Upper lobe of left lung (tissue), 6 donors: Measurements from ENCODE around the gene USP34. TPM values are rescaled to one million over a fixed set of nuclear protein-coding genes. Genes with fewer than 3 reads are reported as not detected.

Experiments
- ATAC-seq, 2 donors: fragments of 200-7000 bp; cut with Tn5 transposase; one replicate each; pipeline ENCODE4 v1.9.1; 2022; ENCODE audit warnings: mild to moderate bottlenecking in 2 of 2, moderate library complexity in 2 of 2; ENCODE audit not compliant: low FRiP score in 2 of 2
- DNase-seq, 2 donors: peaks; one replicate each; pipeline ENCODE4 v3.0.0-alpha.2; 2019 to 2020
- H3K27ac ChIP-seq, 4 donors: fragments of 200-600 bp; sonication (generic); one replicate each; pipeline ENCODE4 v1.5.1; 2016 to 2019
- H3K27me3 ChIP-seq, 4 donors: fragments of 200-600 bp; sonication (generic); one replicate each; pipeline ENCODE4 v1.5.1; 2017 to 2019
- H3K36me3 ChIP-seq, 4 donors: fragments of 200-600 bp; sonication (generic); one replicate each; pipeline ENCODE4 v1.5.1; 2016 to 2019
- H3K4me1 ChIP-seq, 4 donors: fragments of 200-600 bp; sonication (generic); one replicate each; pipeline ENCODE4 v1.5.1; 2018 to 2019
- H3K4me3 ChIP-seq, 4 donors: fragments of 200-600 bp; sonication (generic); one replicate each; pipeline ENCODE4 v1.5.1; 2017 to 2019; ENCODE audit warnings: mild to moderate bottlenecking in 2 of 4, moderate library complexity in 1 of 4
- H3K9me3 ChIP-seq, 4 donors: fragments of 200-600 bp; sonication (generic); one replicate each; pipeline ENCODE4 v1.5.1; 2018 to 2019
- CTCF ChIP-seq, 6 experiments: fragments of 450-650 bp in 4 of 6; fragments of 200-600 bp in 2 of 6; sonication (generic) in 2 of 6; IDR thresholded peaks; one replicate each; pipeline ENCODE4 v1.5.1; 2016 to 2019; ENCODE audit warnings: antibody characterized with exemption in 6 of 6
- EP300 ChIP-seq, 4 donors: sonication (generic); formaldehyde crosslinking; IDR thresholded peaks; one replicate each; pipeline ENCODE4 v1.5.1; 2017; ENCODE audit warnings: antibody characterized with exemption in 4 of 4, control low read depth in 2 of 4
- POLR2A ChIP-seq, 4 donors: fragments of 450-650 bp; IDR thresholded peaks; one replicate each; pipeline ENCODE4 v1.5.1; 2016 to 2017; ENCODE audit warnings: antibody characterized with exemption in 4 of 4, mild to moderate bottlenecking in 2 of 4
- POLR2AphosphoS5 ChIP-seq, 2 donors: sonication (generic); formaldehyde crosslinking; IDR thresholded peaks; one replicate each; pipeline ENCODE4 v1.5.1; 2017; ENCODE audit warnings: antibody characterized with exemption in 2 of 2
- WGBS, 2 donors: methylation state at CpG; one replicate each; pipeline ENCODE4 v1.1.5; 2017 to 2018; 5-methylcytosine and 5-hydroxymethylcytosine counted together
- total RNA-seq, 6 donors: library from RNA; depleted of rRNA in 4 of 6; stranded (reverse); fragments of >200 nt in 4 of 6; gene quantifications; one replicate each; pipeline versions ENCODE4 v1.1.0 to v1.2.1, GENCODE V29; 2016 to 2021
- donor health status: DM: no; HTN: no; CAD: no; lungs with moderate emphysema.
- donor health status: DM: no; HTN: yes; CAD: no; lungs with severe emphysema.

The USP34 gene
- total RNA-seq, 6 donors from 2014 or later, result 73.8 to 223 (median 114) TPM

- peaks cover 7 to 70% (median 29%) of the 10 kb centered on the region in 4 donors for H3K36me3 ChIP-seq
- no peaks in the 10 kb centered on the region for H3K9me3 ChIP-seq
- DNase-seq, result no peak
- H3K4me3 ChIP-seq, result no peak overlapping the region
- 90 to 95% methylated on average over 5 of the region's 5 CpGs for WGBS, 2 donors
- peak overlapping the region in 2 of 4 donors; percentile 71 to 77 for H3K27ac ChIP-seq
- peaks cover 0 to 8% (median 0%) of the 10 kb centered on the region in 4 donors for H3K4me1 ChIP-seq
- TF ChIP-seq CTCF (IDR thresholded peaks at IDR 0.05) (no peak), POLR2AphosphoS5 (IDR thresholded peaks at IDR 0.05) (no peak), POLR2A (IDR thresholded peaks at IDR 0.05) (no peak), EP300 (IDR thresholded peaks at IDR 0.05) (no peak)
- no peaks in the 10 kb centered on the region for H3K27me3 ChIP-seq
- ATAC-seq, result no peak
Observed at GRCh38 chr2:61254536-61254935, 216.4 kb downstream of the USP34 start.

GRCh38 chr2:61253136-61253535 is 217.8 kb downstream of the USP34 start:
- WGBS, 2 donors, result 92 to 94% methylated on average over 4 of the region's 4 CpGs

GRCh38 chr2:61252031-61252430 is 218.9 kb downstream of the USP34 start:
- TF ChIP-seq POLR2AphosphoS5 (IDR thresholded peaks at IDR 0.05), result no peak
- no peak for TF ChIP-seq POLR2A (IDR thresholded peaks at IDR 0.05)
- TF ChIP-seq EP300 (IDR thresholded peaks at IDR 0.05), result no peak
- no peak for TF ChIP-seq CTCF (IDR thresholded peaks at IDR 0.05)
- DNase-seq, result no peak
- Histone ChIP-seq H3K4me3 (no peak overlapping the region), H3K4me1 (peaks cover 0 to 8% (median 0%) of the 10 kb centered on the region in 4 donors), H3K36me3 (peaks cover 0 to 65% (median 19%) of the 10 kb centered on the region in 4 donors), H3K27ac (no peak overlapping the region), H3K27me3 (no peaks in the 10 kb centered on the region), H3K9me3 (no peaks in the 10 kb centered on the region)
- WGBS, 2 donors, result 95 to 96% methylated on average over 2 of the region's 2 CpGs
- no peak for ATAC-seq

More at GRCh38 chr2:61253136-61253535, 217.8 kb downstream of the USP34 start:
- Histone ChIP-seq H3K27me3 (no peaks in the 10 kb centered on the region), H3K27ac (no peak overlapping the region), H3K4me3 (no peak overlapping the region), H3K9me3 (no peaks in the 10 kb centered on the region), H3K4me1 (peaks cover 0 to 8% (median 0%) of the 10 kb centered on the region in 4 donors), H3K36me3 (peaks cover 0 to 65% (median 16%) of the 10 kb centered on the region in 4 donors)
- ATAC-seq, result no peak
- TF ChIP-seq EP300 (IDR thresholded peaks at IDR 0.05) (no peak), POLR2A (IDR thresholded peaks at IDR 0.05) (no peak), POLR2AphosphoS5 (IDR thresholded peaks at IDR 0.05) (no peak), CTCF (IDR thresholded peaks at IDR 0.05) (no peak)
- no peak for DNase-seq

GRCh38 chr2:61249521-61250071 is 221.3 kb downstream of the USP34 start:
- H3K36me3 ChIP-seq, result peaks cover 0 to 57% (median 15%) of the 10 kb centered on the region in 4 donors

More at GRCh38 chr2:61249521-61250071, 221.3 kb downstream of the USP34 start:
- TF ChIP-seq EP300 (IDR thresholded peaks at IDR 0.05) (no peak), POLR2AphosphoS5 (IDR thresholded peaks at IDR 0.05) (no peak), CTCF (IDR thresholded peaks at IDR 0.05) (no peak), POLR2A (IDR thresholded peaks at IDR 0.05) (no peak)
- Histone ChIP-seq H3K4me1 (peaks cover 0 to 3% (median 0%) of the 10 kb centered on the region in 4 donors), H3K9me3 (no peaks in the 10 kb centered on the region), H3K27me3 (no peaks in the 10 kb centered on the region), H3K4me3 (no peak overlapping the region), H3K27ac (no peak overlapping the region)
- ATAC-seq (no peak), DNase-seq (no peak)
- 93% methylated on average over 8 to 9 of the region's 9 CpGs for WGBS, 2 donors
